GM11168 (cell line): ENCODE measurements around the gene LYZL4.

Experiments used
- in situ Hi-C: fragments of 300-500 bp; cut with MboI; formaldehyde crosslinking; loops from one replicate; pipeline ENCODE4 v1.12.0; 2022; ENCODE audit warnings: low sequenced_read_pairs; ENCODE audit not compliant: unreplicated experiment

LYZL4 gene

DNA sequence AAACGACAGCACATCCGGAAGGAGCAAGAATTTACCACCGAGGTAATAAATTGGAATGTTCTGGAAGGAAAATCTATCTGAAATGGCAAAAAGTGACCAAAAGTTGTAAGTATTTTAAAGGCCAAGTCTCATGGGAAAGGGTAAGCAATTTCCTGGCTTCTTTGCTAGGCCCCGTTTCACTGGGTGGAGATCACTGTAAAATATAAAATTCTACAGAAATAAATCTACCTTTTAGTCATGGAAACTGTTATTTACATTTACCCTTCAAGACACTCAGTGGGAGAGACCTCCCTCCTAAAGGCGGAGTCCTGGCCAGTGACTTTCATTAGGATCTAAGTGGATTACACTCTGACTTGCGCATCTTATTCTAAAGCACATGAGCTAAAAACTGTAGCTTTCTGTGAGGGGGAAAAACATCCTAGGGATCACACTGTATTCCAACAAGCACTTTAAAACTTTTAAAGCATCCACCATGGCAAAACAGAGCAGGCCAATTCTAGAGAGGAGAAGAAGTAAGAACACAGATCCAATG is 28.8 kb downstream of the LYZL4 start:
- in situ Hi-C loops = no loop called here

DNA sequence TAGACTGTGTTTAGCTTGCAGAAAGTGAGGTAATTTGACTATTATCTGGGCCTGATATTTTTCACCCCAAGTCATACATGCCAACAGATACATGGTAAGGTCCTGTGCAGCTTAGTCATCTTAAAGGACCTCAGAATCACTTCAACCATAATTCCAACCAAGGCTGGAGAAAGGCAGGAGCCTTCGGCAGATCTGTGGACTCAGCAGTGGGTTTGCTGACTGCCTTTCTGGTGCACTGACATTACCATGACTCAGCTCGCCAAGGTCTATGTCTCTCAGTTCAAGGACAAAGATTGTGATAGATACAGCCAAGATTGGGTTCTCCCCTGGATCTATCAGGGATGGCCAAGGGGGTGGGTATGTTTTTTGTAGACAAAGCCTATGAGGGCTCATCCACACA is 32.7 kb downstream of the LYZL4 start:
- in situ Hi-C loops = no loop called here

DNA sequence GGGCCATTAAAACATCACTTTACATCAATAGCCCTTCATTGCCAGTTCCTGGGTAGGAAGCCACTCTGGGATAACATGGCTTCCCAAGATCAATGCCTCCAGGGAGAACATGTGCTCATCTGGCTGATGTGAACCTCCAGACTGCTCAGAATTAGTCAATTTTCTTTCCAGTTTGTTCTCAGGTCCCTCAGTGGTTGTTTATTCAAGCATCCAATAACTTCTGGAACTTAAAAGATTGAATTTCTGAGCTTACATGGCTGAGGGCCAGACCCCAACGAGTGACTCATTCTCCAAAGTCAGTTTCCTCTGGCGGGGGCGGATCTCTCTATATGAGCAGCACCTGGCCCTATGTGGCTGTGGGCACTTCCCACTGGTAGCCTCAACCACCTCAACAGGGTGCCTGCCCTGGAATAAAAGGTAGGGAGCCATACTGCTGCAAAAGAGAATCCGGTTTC is 34.0 kb downstream of the LYZL4 start:
- in situ Hi-C loops = no loop called here

DNA sequence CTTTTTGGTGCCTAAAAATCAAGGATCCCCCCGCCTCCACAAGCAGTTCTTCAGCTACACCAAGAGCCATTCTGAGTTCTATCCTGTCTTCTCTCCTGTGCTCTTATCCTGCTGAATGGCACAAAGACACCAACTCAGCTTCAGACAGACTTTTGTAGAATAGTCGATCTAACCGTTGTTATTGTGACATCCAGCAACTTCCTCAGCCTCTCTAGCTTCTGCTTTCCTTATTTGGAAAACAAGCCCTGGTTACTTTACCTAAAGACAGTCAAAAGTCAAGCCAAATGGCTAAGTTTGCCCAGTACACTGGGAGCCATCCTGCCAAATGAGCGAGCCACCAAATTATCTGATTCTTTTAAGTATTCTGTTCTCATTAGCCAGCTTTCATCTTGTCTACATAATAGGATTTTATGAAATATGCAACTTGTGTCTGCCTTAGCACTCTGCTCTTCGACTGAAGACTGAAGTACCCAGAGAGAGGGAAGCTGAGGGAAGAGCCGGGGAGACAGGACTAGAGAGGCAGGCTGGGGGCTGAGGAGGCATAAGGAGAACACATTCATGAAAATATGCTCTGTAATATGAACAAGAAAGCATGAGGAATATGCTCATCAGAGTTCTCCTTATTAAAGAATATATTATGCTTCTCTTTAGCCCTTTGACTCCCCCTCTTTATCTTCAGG is 35.1 kb downstream of the LYZL4 start:
- in situ Hi-C loops = no loop called here

DNA sequence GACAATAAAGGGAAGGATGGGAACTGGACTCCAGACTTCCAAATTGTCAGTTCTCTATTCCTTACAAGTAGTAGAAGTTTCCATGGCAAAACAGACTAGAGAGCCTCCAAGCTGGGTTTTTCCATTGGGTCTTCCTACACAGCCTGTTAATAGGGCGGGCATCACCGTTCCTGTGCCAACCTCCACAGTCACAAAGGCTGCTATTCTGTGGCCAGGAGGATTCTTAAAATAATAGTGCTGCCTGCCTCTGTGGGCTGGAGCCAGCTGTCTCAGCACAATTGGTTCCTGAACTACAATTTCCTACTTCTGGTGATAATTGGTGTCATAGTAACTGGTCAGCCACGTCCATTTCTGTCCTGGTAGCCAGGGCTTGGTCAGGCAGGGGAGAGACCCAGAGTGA is 38.6 kb downstream of the LYZL4 start:
- in situ Hi-C loops = no loop called here

DNA sequence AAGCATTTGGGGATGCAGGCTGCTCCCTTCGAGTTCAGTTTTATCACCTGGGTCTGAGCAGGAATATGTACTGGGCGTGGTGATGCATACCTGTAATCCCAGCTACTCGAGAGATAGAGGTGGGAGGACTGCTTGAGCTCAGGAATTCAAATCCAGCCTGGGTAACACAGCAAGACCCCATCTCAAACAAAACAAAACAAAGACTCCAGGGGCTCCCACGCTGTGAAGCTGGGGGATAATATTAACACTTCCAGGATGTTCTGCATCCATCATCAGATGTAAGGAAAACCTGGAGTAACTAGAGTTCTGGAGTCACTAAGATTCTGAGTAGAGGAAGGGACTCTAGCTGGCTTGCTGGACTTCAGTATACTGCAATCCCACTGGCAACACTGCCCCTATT is 40.6 kb downstream of the LYZL4 start:
- in situ Hi-C loops = no loop called here

DNA sequence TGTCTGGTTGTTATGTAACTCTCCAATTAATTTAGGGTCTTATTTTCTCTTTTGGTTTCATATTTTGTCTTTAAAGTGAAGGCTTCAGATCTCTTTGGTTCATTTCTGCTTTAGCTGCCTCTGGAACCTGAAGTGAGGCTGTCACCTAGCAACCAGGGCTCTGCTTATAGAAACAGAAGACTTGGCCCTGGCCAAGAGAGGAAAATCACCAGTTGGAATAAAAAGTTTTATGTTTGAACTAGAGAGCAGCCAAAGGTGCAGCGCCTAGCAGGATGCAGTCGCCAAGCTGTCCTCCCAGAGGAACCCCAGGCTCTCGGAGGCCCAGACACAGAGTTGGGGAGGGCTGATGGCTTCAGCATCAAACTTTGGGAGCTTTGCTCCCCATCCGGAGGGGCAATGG is 41.1 kb downstream of the LYZL4 start:
- in situ Hi-C loops = no loop called here

DNA sequence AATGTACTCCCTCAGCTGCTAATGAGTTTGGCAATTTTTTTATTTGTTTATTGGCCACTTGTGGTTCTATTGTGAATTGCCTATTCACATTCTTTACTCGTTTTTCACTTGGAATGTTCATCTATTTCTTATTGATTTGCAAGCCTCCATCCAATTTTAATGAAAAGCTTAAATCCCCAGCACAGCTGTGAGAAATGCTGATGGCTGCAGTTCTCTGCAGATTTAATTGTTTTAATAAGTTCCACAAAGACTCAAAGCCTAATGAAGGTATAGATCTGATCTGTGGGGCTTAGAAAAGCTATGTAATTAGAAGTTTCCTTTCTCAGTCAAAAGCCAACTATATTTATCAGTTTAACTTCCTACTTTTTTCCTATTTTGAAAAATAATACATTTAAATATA is 41.5 kb downstream of the LYZL4 start:
- in situ Hi-C loops = no loop called here

DNA sequence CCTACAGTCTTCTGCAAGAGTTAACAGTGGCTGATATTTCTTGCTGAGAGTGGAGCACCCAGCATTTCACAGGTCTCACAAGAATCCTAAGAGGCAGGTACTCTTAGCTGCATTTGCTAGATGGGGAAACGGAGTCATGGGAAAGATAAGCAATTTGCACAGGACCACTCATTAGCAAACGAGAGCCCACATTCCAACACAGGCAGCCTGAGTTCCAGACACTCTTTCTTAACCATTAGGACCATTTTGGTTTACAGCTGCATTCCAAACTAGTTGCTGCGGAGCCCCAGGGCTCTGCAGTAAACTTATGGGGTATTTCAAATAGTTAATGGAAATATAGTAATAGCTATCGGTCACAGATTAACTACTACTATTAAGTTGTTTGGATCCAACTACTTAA is 42.5 kb downstream of the LYZL4 start:
- in situ Hi-C loops = no loop called here

DNA sequence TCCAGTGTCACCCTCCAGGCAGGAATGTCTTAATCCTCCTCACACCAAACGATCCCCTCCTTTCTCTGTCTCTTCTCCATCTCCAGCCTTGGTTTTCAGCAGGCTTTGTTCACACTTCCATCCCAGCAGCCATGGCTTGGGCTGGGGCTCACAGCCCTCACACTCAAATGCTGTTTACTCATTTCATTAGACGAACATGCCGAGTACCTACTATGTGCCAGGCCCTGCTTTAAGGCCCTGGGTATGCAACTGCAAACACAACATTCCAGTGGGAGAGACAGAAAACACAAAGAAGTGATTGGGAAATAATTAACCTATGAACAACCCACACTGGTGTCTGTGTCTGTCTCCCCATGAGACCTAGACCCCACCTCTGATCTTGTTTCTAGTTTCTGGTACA is 43.9 kb downstream of the LYZL4 start:
- in situ Hi-C loops = no loop called here

DNA sequence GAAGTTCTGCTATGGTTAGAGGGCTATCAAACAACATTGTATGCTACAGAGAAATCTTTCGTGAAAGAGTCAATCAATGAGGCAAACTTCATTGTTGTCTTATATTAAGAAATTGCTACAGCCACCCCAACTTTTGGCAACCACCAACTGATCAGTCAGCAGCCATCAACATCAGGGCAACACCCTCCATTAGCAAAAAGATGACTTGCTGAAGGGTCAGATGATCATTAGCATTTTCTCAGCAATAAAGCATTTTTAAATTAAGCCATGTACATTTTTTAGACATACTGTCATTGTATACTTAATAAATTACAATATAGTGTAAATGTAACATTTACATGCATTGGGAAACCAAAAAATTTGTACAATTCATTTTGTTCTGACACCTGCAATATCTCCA is 53.1 kb downstream of the LYZL4 start:
- in situ Hi-C loops = no loop called here

DNA sequence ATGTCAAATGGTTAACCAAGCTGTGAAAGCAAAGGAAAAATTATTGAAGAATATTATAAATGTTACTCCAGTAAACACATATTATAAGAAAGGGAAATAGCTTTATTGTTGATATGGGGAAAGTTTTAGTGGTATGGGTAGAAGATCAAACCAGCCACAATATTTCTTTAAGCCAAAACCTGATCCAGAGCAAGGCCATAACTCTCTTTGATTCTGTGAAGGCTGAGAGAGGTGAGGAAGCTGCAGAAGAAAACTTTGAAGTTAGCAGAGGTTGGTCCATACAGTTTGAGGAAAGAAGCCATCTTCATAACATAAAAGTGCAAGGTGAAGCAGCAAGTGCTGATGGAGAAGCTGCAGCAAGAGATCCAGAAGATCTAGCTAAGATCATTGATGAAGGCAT is 54.8 kb downstream of the LYZL4 start:
- in situ Hi-C loops = no loop called here

DNA sequence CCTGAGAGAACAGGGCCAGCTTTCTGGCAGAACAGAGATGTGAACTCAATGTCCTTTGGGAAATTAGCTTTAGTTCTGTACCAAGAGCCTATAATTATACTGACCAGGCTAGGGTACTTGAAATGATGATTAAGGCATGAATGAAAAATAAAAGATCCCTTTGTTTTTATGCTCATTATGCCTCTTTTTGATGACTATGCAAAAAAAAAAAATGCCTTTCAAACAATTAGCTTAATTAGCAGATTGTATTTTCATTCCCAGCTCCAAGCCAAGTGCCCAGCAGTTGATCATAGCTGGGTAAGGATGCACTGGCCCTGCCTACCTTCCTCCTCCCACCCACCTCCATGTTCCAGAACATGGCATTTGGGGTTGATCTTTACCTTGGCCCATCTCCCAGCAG is 56.8 kb downstream of the LYZL4 start:
- in situ Hi-C loops = no loop called here

DNA sequence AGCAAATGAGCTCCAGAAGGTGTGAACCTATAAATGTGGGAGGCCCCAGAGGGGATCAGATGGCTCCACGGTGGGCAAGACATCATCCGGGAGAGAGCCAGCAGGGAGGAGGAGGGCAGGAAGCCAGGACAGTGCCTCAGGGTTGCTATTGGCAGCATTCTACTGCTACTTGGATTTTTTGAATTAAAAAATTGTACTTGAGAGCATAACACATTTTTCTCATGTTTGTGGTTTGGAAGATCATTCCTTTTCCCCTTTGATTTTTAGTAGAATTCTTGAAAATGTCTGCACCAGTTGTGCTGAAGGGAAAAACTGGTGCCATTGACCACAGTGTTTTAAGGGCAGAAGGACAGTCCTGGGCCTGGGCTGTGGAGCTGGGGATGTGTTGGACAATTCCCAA is 59.2 kb downstream of the LYZL4 start:
- in situ Hi-C loops = no loop called here

DNA sequence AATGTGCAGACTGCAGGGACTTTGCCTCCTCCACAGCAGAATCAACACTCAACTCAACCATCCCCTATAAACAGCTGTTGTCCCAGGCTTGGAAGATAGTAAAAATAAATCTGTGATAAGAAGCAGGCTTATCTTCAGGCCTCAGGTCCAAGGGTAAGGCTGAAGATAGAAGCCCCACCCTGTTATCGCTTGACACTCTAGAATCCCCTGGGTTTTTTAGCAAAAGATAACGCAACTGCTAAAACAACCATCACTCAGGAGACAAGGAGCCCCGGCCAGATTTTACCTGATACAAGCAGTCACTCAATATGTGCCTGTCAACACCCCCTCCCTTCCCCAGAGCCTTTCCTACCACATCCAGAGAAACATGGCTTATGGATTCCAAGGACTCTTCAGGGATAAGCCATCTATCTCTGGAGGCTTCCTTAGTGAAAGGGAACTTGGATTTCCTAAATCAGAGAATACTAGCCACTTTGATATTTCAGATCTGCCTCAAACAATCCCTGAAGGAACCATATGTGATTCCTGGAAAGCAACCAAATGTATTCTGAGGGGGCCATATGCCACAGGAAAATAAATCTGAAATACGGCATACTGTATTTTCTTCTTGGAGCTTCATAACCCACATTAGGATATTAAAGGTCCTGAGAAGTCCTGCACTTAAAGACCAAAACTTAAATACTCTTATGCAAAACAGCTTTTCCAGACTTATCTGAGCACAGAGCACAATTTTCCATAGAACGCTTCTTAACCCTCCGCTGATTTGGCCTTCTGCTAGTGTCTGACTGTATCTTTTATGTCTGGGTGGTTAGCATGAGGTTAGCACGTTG is 60.4 kb downstream of the LYZL4 start:
- in situ Hi-C loops = no loop called here

DNA sequence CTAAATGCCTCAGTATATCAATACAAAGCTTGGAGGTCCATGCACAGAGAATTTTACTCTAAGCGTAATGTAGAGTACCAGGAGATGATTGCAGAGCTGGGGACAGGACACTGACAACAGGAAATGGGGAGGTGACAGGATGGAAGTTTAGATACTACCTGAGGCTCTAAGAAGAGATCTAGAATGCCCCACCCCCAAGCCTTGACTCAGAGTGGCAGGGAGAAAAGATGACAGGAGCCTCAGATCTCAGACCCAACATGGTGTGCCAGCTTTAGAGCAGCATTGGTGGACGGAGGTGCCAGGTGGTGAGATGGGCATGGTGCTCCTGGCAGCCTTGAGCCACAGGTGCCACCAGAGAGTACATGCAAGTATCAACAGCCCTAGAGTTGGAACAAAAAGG is 62.5 kb downstream of the LYZL4 start:
- in situ Hi-C loops = no loop called here
